ENCODE data around the gene PSKH1. TPM values are rescaled to one million over a fixed set of nuclear protein-coding genes. Genes with fewer than 3 reads are reported as not detected.

Gene PSKH1
- polyA plus RNA-seq, 1 donor (not counting 4 experiments of a cell fraction or from before 2014, with no cell fraction given): 10.7 TPM

GRCh38 chr16:67951485-67951884 is 58.4 kb downstream of the PSKH1 start:
- DNase-seq (ENCODE audit: low read depth, low spot score) (no peak), FAIRE-seq (no peak)
- H3K27ac ChIP-seq (ENCODE audit: control insufficient read depth, insufficient read depth, low read length): no peak overlapping the region
- peaks cover 12% of the 10 kb centered on the region for H3K79me2 ChIP-seq (ENCODE audit: control insufficient read depth, insufficient read depth, low read length)
- no peaks in the 10 kb centered on the region for H3K9me3 ChIP-seq (ENCODE audit: control insufficient read depth, low read depth, low read length)
- dilution Hi-C loops (cut with MboI; ENCODE audit: extremely low pct_ligation_motif_present, low sequenced_read_pairs): no loop called here
- no peaks in the 10 kb centered on the region for H3K27me3 ChIP-seq (ENCODE audit: control insufficient read depth, extremely low read depth, insufficient read depth, low read length)
- H3K9me1 ChIP-seq (ENCODE audit: control insufficient read depth, extremely low read depth, insufficient read depth, low read length): peaks cover 2% of the 10 kb centered on the region
- H3K4me3 ChIP-seq (ENCODE audit: control insufficient read depth in 2 of 3, extremely low read depth in 1 of 3, insufficient read depth in 2 of 3, low read depth in 1 of 3, low read length in 3 of 3): no peak overlapping the region
- H3K4me1 ChIP-seq (ENCODE audit: control insufficient read depth, extremely low read depth, insufficient read depth, low read length): no peaks in the 10 kb centered on the region
- H3K4me2 ChIP-seq (ENCODE audit: control insufficient read depth, extremely low read depth, insufficient read depth, low read depth, low read length): no peak overlapping the region
- no peak overlapping the region for H2AFZ ChIP-seq (ENCODE audit: control insufficient read depth, low read length)
- TF ChIP-seq CTCF (optimal IDR thresholded peaks at IDR 0.05 in 1 of 3, IDR thresholded peaks at IDR 0.05 in 1 of 3, conservative IDR thresholded peaks at IDR 0.05 in 1 of 3; ENCODE audit: extremely low read depth in 1 of 3, insufficient read depth in 2 of 3, low read length in 3 of 3): no peak
- no peak for TF ChIP-seq EZH2 (IDR thresholded peaks at IDR 0.05; ENCODE audit: low read length)
- peaks cover 69 to 74% of the 10 kb centered on the region in 2 experiments for H3K36me3 ChIP-seq (ENCODE audit: control insufficient read depth in 2 of 2, extremely low read depth in 1 of 2, insufficient read depth in 2 of 2, low read length in 2 of 2)
- no peak overlapping the region for H3K9ac ChIP-seq (ENCODE audit: control insufficient read depth, extremely low read depth, insufficient read depth, low read length)
- peaks cover 12% of the 10 kb centered on the region for H4K20me1 ChIP-seq (ENCODE audit: control insufficient read depth, extremely low read depth, insufficient read depth, low read length)

GRCh38 chr16:67953641-67954375 is 60.8 kb downstream of the PSKH1 start:
- H3K36me3 ChIP-seq (ENCODE audit: control insufficient read depth in 2 of 2, extremely low read depth in 1 of 2, insufficient read depth in 2 of 2, low read length in 2 of 2): peaks cover 58 to 67% of the 10 kb centered on the region in 2 experiments
- H3K4me1 ChIP-seq (ENCODE audit: control insufficient read depth, extremely low read depth, insufficient read depth, low read length): no peaks in the 10 kb centered on the region
- no peak overlapping the region for H3K4me2 ChIP-seq (ENCODE audit: control insufficient read depth, extremely low read depth, insufficient read depth, low read depth, low read length)
- no peaks in the 10 kb centered on the region for H3K27me3 ChIP-seq (ENCODE audit: control insufficient read depth, extremely low read depth, insufficient read depth, low read length)
- peaks cover 18% of the 10 kb centered on the region for H3K79me2 ChIP-seq (ENCODE audit: control insufficient read depth, insufficient read depth, low read length)
- no peak overlapping the region for H3K27ac ChIP-seq (ENCODE audit: control insufficient read depth, insufficient read depth, low read length)
- TF ChIP-seq EZH2 (IDR thresholded peaks at IDR 0.05; ENCODE audit: low read length) (no peak), CTCF (optimal IDR thresholded peaks at IDR 0.05 in 1 of 3, IDR thresholded peaks at IDR 0.05 in 1 of 3, conservative IDR thresholded peaks at IDR 0.05 in 1 of 3; ENCODE audit: extremely low read depth in 1 of 3, insufficient read depth in 2 of 3, low read length in 3 of 3) (no peak)
- FAIRE-seq (no peak), DNase-seq (ENCODE audit: low read depth, low spot score) (no peak)
- dilution Hi-C loops (cut with MboI; ENCODE audit: extremely low pct_ligation_motif_present, low sequenced_read_pairs): no loop called here
- H3K9me1 ChIP-seq (ENCODE audit: control insufficient read depth, extremely low read depth, insufficient read depth, low read length): no peaks in the 10 kb centered on the region
- no peak overlapping the region for H3K4me3 ChIP-seq (ENCODE audit: control insufficient read depth in 2 of 3, extremely low read depth in 1 of 3, insufficient read depth in 2 of 3, low read depth in 1 of 3, low read length in 3 of 3)
- peaks cover 14% of the 10 kb centered on the region for H4K20me1 ChIP-seq (ENCODE audit: control insufficient read depth, extremely low read depth, insufficient read depth, low read length)
- H2AFZ ChIP-seq (ENCODE audit: control insufficient read depth, low read length): no peak overlapping the region
- no peaks in the 10 kb centered on the region for H3K9me3 ChIP-seq (ENCODE audit: control insufficient read depth, low read depth, low read length)
- no peak overlapping the region for H3K9ac ChIP-seq (ENCODE audit: control insufficient read depth, extremely low read depth, insufficient read depth, low read length)

Measured in keratinocyte (primary cell).